HepG2 (cell line): ENCODE measurements around the gene DNM3. TPM values are rescaled to one million over a fixed set of nuclear protein-coding genes. Genes with fewer than 3 reads are reported as not detected.

Source experiments
- FOXA3 ChIP-seq: IDR thresholded peaks from 2 replicates; pipeline ENCODE4 v1.6.1; 2016; ENCODE audit warnings: missing genetic modification reagents, missing compliant biosample characterization
- GLMP ChIP-seq: sonication (generic); formaldehyde crosslinking; IDR thresholded peaks from 2 replicates; pipeline ENCODE4 v1.9.0; 2021; ENCODE audit warnings: missing genetic modification reagents, mild to moderate bottlenecking, borderline replicate concordance
- KAT8 ChIP-seq: IDR thresholded peaks from 2 replicates; pipeline ENCODE4 v1.6.1; 2016; ENCODE audit warnings: missing genetic modification reagents, missing compliant biosample characterization
- KDM3A ChIP-seq: IDR thresholded peaks from 2 replicates; pipeline ENCODE4 v1.6.1; 2018; ENCODE audit warnings: low read depth, missing compliant biosample characterization
- POGZ ChIP-seq: sonication (generic); formaldehyde crosslinking; IDR thresholded peaks from 2 replicates; pipeline ENCODE4 v1.4.0; 2020; ENCODE audit warnings: mild to moderate bottlenecking, missing genetic modification reagents
- THRA ChIP-seq: sonication (generic); formaldehyde crosslinking; IDR thresholded peaks from 2 replicates; pipeline ENCODE4 v1.4.0; 2020; ENCODE audit warnings: missing genetic modification reagents, borderline replicate concordance
- ZBTB8A ChIP-seq: sonication (generic); formaldehyde crosslinking; IDR thresholded peaks from 2 replicates; pipeline ENCODE4 v1.4.0; 2020; ENCODE audit warnings: mild to moderate bottlenecking, low read depth, missing genetic modification reagents, borderline replicate concordance
- polyA plus RNA-seq, 8 experiments: library from polyadenylated mRNA; depleted of rRNA in 3 of 8; stranded (reverse) in 7 of 8; unstranded in 1 of 8; fragments of >200 nt; fragmentation: Illumina TruSeq in 4 of 8; extraction: Trizol in 4 of 8; gene quantifications; 2 replicates each; pipeline versions ENCODE4 v1.2.1 to v1.2.3, GENCODE V29; 2011 to 2016; ENCODE audit warnings: low read depth in 4 of 8, missing spikeins in 1 of 8, mixed read lengths in 1 of 8; ENCODE audit not compliant: insufficient read depth in 1 of 8
- total RNA-seq, 5 experiments: library from RNA; depleted of rRNA; stranded (reverse); fragments of >200 nt; fragmentation: Illumina TruSeq; extraction: Trizol; gene quantifications; 2 replicates each; pipeline ENCODE4 v1.2.3, GENCODE V29; 2016; ENCODE audit warnings: low read depth in 1 of 5
- TF ChIP-seq, protein P1 (sequence below): sonication (generic); formaldehyde crosslinking; IDR thresholded peaks from 2 replicates; pipeline ENCODE4 v1.5.1; 2020; ENCODE audit warnings: mild to moderate bottlenecking, missing genetic modification reagents, borderline replicate concordance
- TF ChIP-seq, protein P2 (sequence below): sonication (generic); formaldehyde crosslinking; IDR thresholded peaks from 2 replicates; pipeline ENCODE4 v1.4.0; 2020; ENCODE audit warnings: missing genetic modification reagents, borderline replicate concordance
- TF ChIP-seq, protein P3 (sequence below): sonication (generic); formaldehyde crosslinking; IDR thresholded peaks from 2 replicates; pipeline ENCODE4 v1.4.0; 2020; ENCODE audit warnings: missing genetic modification reagents

The DNM3 gene
- total and polyA plus RNA-seq, 2 of the 13 experiments (the other 11 are each of a cell fraction or from before 2014, with no cell fraction given), result 0.05 TPM; not detected in 1

DNA sequence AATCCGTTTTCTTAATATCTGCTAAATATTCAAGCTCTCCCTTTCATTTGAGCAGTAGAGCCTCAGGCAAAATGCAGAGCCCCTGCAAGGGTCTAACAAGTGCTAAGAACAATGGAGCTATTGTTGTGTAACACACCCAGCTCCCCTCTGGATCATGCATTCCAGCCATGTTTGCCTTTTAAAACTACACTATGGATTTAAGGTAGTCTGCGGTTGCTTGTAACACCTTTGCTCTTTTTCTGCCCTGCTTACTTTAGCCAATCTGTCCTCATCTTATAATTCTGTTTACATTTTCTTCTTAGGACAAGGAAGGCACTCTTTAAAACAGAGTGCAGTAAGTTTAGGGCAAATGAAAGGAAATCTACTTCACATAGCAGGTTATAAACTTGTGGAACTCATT is 519.2 kb downstream of the DNM3 start (continued):
- TF ChIP-seq, protein P1, sequence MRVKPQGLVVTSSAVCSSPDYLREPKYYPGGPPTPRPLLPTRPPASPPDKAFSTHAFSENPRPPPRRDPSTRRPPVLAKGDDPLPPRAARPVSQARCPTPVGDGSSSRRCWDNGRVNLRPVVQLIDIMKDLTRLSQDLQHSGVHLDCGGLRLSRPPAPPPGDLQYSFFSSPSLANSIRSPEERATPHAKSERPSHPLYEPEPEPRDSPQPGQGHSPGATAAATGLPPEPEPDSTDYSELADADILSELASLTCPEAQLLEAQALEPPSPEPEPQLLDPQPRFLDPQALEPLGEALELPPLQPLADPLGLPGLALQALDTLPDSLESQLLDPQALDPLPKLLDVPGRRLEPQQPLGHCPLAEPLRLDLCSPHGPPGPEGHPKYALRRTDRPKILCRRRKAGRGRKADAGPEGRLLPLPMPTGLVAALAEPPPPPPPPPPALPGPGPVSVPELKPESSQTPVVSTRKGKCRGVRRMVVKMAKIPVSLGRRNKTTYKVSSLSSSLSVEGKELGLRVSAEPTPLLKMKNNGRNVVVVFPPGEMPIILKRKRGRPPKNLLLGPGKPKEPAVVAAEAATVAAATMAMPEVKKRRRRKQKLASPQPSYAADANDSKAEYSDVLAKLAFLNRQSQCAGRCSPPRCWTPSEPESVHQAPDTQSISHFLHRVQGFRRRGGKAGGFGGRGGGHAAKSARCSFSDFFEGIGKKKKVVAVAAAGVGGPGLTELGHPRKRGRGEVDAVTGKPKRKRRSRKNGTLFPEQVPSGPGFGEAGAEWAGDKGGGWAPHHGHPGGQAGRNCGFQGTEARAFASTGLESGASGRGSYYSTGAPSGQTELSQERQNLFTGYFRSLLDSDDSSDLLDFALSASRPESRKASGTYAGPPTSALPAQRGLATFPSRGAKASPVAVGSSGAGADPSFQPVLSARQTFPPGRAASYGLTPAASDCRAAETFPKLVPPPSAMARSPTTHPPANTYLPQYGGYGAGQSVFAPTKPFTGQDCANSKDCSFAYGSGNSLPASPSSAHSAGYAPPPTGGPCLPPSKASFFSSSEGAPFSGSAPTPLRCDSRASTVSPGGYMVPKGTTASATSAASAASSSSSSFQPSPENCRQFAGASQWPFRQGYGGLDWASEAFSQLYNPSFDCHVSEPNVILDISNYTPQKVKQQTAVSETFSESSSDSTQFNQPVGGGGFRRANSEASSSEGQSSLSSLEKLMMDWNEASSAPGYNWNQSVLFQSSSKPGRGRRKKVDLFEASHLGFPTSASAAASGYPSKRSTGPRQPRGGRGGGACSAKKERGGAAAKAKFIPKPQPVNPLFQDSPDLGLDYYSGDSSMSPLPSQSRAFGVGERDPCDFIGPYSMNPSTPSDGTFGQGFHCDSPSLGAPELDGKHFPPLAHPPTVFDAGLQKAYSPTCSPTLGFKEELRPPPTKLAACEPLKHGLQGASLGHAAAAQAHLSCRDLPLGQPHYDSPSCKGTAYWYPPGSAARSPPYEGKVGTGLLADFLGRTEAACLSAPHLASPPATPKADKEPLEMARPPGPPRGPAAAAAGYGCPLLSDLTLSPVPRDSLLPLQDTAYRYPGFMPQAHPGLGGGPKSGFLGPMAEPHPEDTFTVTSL (CRISPR knock-in tag), result peak; percentile 80
- TF ChIP-seq POGZ (CRISPR knock-in tag), result peak; percentile 44; the same call in 1 of the 2 replicates
- peak; percentile 44; the same call in 1 of the 2 replicates for TF ChIP-seq KDM3A (CRISPR knock-in tag)
- TF ChIP-seq FOXA3 (CRISPR knock-in tag), result peak; percentile 89
- TF ChIP-seq, protein P2, sequence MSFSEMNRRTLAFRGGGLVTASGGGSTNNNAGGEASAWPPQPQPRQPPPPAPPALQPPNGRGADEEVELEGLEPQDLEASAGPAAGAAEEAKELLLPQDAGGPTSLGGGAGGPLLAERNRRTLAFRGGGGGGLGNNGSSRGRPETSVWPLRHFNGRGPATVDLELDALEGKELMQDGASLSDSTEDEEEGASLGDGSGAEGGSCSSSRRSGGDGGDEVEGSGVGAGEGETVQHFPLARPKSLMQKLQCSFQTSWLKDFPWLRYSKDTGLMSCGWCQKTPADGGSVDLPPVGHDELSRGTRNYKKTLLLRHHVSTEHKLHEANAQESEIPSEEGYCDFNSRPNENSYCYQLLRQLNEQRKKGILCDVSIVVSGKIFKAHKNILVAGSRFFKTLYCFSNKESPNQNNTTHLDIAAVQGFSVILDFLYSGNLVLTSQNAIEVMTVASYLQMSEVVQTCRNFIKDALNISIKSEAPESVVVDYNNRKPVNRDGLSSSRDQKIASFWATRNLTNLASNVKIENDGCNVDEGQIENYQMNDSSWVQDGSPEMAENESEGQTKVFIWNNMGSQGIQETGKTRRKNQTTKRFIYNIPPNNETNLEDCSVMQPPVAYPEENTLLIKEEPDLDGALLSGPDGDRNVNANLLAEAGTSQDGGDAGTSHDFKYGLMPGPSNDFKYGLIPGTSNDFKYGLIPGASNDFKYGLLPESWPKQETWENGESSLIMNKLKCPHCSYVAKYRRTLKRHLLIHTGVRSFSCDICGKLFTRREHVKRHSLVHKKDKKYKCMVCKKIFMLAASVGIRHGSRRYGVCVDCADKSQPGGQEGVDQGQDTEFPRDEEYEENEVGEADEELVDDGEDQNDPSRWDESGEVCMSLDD (CRISPR knock-in tag), result no peak
- no peak for TF ChIP-seq GLMP (CRISPR knock-in tag)
- TF ChIP-seq, protein P3, sequence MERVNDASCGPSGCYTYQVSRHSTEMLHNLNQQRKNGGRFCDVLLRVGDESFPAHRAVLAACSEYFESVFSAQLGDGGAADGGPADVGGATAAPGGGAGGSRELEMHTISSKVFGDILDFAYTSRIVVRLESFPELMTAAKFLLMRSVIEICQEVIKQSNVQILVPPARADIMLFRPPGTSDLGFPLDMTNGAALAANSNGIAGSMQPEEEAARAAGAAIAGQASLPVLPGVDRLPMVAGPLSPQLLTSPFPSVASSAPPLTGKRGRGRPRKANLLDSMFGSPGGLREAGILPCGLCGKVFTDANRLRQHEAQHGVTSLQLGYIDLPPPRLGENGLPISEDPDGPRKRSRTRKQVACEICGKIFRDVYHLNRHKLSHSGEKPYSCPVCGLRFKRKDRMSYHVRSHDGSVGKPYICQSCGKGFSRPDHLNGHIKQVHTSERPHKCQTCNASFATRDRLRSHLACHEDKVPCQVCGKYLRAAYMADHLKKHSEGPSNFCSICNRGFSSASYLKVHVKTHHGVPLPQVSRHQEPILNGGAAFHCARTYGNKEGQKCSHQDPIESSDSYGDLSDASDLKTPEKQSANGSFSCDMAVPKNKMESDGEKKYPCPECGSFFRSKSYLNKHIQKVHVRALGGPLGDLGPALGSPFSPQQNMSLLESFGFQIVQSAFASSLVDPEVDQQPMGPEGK, result peak; percentile 57
- TF ChIP-seq ZBTB8A (CRISPR knock-in tag), result no peak
- TF ChIP-seq THRA (CRISPR knock-in tag), result peak; percentile 71; the same call in 1 of the 2 replicates
- peak; percentile 34; the same call in 1 of the 2 replicates for TF ChIP-seq KAT8 (CRISPR knock-in tag)
